Stimulated activated CD8-positive, alpha-beta memory T cell treated with anti-CD3 and anti-CD28 coated beads, Interleukin-15, amount 100 ng/mL, for 1 hour (primary cell): ENCODE results near the gene SCN4B.

Source experiments
- DNase-seq: peaks from one replicate; pipeline ENCODE4 v3.0.0-alpha.2; 2020; ENCODE audit warnings: low read depth

The SCN4B gene

GRCh38 chr11:118152020-118152551 lies 537 bp downstream of the SCN4B start:
- no peak for DNase-seq

- DNase-seq, result no peak
These were observed 1.2 kb downstream of the SCN4B start for GRCh38 chr11:118151431-118151830.

- no peak for DNase-seq
These were observed 3.1 kb downstream of the SCN4B start for GRCh38 chr11:118149493-118149892.

GRCh38 chr11:118148856-118149255 lies 3.8 kb downstream of the SCN4B start:
- DNase-seq, result no peak

DNA sequence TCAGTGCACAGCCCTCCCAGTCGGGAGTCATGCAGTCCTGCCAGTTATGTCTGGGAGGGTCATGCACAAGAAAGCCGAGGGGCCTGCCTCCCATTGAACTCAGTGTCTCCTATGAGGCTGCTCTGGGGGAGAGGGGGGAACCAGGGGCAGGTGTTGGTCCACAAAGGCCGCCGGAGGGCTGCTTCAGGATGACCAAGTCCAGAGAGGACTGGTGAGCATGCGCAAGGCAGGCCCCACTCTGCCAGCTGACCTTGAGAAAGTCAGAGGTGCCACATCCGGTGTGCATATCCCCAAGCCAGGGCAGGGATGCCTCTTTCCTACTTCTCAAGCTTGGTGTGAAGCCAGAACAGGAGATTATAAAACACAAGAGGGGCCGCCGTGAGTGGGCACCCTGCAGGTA lies 4.4 kb downstream of the SCN4B start:
- no peak for DNase-seq

DNA sequence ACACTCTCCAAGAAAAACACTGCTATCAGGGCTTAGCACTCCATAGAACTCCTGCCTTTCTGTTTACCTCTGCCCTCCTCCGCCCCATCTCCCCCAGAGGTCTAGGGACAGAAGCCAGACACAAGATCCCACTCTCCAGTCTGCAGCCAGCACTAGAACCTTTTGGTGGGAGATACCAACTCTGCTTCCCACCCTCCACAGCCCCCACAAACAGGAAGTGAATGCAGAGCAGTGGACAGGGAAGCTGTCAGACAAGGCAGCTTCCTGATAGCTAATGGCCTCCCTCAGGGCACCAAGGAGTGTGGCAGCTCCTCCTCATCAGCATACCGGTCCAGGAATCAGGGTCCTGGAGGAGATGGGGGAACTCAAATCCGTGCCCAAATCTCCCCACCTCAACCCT lies 5.1 kb downstream of the SCN4B start:
- DNase-seq, result no peak

- no peak for DNase-seq
These were observed 6.1 kb downstream of the SCN4B start for GRCh38 chr11:118146554-118146953.

- peak; percentile 68 for DNase-seq
These were observed 7.1 kb downstream of the SCN4B start for GRCh38 chr11:118145285-118146227.

GRCh38 chr11:118144301-118145268 lies 8.0 kb downstream of the SCN4B start:
- DNase-seq, result no peak

DNA sequence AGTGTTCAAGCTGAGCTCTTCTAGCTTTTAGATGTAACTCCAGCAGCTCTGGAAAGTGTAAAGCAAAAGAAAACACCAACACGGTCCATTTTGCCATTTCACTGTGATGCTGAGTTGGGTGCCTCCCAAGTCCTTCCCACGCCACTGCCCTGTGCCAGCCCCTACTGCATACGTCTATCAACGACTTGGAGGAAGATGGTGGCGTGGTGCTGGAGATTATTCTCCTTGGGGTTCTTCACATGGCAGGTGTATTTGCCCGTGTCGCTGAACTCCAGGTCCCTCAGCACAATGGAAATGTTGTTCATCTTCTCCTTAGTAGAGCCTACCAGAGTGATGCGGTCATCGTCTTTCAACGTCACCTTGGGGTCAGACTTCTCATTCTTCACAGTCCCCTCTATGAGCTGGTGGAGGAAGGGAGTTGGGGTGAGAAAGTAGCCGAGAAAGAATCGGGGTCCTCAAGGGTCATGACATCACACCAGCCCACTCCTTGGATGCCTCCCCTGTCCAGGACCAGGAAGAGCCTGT lies 8.9 kb downstream of the SCN4B start:
- no peak for DNase-seq

DNA sequence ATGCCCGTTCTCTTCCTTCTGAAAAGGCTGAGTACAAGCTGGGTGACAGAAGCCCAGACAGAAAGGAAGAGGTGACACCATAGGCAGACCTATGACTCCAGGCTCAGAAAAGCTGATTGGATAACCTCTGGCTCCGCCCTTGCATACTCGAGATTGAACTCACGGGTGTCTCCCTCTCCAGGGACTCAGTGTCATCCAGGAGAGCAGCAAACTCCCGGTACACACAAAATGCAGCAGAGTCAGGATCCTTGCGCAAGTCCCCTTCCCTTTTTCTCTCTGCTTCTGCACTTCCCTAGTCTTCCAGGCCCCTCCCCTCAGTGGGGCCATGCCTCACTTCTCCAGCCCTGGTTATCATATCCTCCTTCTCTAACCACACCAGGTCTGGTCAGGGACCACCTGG lies 9.8 kb downstream of the SCN4B start:
- no peak for DNase-seq

- DNase-seq, result no peak
These were observed 10.5 kb downstream of the SCN4B start for GRCh38 chr11:118142081-118142480.

DNA sequence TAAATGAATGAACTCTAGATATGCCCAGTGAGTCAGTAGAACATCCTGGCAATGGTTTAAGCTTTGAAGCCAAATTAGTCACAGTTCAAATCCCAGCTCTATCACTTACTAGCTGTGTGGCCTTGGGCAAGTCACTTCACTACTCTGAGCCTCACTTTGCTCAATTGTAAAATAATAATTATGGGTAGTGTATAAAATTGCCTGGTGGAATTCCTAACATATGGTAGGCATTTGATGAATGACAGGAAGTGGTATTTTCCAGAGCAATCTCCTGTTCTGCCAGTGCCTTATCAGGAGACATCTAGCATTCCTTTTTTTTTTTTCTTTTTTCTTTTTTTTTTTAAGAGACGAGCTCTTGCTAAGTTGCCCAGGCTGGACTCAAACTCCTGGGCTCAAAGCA lies 13.0 kb downstream of the SCN4B start:
- DNase-seq, result no peak

DNA sequence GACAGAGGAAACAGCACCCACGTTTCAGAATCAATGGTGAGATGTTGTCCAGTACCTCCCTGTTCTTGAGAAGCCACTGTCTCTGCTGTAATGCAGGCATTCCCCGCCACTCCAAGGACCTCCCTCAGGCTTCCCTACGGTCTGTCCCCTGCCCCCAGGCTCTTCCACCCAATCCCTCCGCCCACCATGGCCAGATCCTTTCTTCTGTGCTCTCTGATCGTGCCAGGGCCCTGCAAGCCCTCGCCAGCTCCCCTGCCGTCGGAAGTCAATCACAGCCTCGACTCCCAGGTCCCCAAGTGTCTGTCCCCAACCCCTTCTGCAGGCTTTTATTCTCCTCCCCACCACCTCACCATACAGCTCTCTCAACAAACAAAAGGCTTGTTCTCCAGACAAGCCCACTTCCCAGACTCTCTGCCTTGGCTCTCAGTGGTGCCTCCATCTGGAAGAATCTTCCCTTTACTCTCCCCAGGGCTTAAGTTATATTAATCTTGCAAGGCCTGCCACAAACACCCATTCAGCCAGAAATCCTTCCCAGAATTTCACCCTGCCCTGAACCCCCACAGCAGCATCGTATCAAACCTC lies 13.7 kb downstream of the SCN4B start:
- DNase-seq, result no peak

DNA sequence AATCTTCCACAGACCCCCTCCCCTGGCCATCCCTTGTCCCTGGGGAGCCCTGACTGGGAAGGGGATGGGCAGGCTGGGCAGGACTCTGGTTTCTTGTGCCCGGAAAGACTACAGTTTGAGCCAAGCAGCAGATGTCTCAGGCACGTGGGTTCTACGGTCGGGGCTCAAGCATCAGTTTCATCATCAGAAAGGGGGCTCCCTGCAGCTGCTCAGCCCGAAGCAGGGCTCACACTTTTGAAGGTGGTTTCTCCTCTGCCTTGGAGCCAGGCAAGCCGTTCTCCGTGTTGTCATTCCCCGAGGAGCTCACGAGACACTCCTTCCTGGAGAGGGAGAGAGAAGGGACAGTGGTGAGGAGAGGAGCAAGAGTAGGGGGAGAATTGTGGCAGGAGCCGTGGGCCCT lies 15.8 kb downstream of the SCN4B start:
- no peak for DNase-seq

GRCh38 chr11:118136341-118136740 lies 16.3 kb downstream of the SCN4B start:
- DNase-seq, result no peak

- DNase-seq, result no peak
These were observed 16.8 kb downstream of the SCN4B start for GRCh38 chr11:118135796-118136165.

DNA sequence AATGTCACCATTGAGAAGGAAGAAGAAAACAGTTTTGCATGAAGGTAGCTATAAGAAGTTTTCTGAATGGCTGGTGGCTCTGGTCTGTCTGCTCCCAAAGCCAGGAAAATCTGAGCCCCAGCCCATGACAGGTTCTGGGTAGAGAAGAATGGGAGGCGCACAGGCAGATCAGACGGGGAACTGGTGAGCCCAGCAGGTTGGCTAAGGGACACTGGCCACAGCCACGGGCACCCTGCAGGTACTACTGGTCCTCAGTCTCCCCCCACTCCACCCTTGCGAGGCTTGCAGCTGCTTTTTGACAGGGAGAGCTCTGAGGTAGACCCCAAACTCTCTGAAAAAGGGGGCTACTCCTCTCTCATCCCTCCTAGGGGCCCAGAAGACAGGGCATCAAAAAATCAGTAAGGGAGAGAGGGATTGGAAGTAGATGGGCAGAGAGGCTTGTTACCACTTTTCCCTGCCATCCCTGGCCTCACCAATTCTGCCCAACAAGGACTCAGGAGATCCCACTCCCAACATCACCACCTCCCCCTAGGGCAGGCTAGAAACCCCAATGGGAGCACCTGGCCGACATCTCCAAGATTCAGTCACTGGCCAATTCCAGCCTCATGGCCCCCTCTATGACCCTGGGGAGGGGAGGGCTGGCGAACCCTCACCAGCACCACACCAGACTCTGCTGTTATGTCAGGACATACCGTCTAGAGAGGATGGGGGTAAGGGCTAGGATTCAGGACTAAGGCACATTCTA lies 17.4 kb downstream of the SCN4B start:
- DNase-seq, result no peak

DNA sequence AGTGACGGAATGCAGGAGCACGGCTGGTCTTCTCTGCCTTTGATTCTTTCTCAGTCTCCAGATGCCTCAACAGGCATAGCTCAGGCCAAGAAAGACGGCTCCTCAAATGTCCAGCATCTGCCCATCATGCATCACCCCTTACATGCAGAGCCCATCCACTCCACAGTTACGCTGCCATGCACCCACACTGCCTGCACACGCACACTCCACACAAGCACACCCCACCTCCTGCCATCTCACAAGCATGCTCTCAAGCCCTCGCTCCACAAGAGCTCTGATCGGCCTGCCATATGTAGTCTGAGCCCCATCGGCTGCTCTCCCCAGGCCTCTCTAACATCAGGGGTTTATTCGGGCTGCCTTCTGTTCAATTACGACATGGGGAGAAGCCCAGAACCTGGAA lies 18.8 kb downstream of the SCN4B start:
- no peak for DNase-seq

- no peak for DNase-seq
These were observed 20.1 kb downstream of the SCN4B start for GRCh38 chr11:118132385-118133151.
